Measurements from ENCODE around the gene LEMD3.

Gene LEMD3

GRCh38 chr12:65170209-65170881 is 962 bp downstream of the LEMD3 start:
- no peak for DNase-seq

DNA sequence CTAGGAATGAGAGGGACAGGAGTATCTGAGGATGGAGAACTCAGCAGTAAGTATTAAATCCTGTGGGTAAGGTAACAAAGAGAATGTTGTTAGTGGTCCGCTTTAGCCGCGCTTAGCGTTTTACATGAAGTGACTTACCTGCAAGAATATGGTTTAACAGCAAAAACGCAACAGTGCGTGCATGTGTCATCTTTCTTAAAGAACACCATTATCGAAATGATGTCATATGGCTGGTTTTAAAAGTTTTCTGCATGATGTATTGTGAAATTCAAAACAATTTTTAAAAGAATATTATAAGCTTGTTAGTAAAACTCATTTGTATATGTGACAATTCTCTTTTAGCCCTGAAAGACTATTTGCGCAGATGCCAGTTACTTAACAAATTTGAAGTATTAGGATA is 1.7 kb downstream of the LEMD3 start:
- no peak for DNase-seq

GRCh38 chr12:65171870-65172269 is 2.5 kb downstream of the LEMD3 start:
- DNase-seq = no peak

GRCh38 chr12:65175385-65175784 is 6.0 kb downstream of the LEMD3 start:
- DNase-seq = no peak

- no peak for DNase-seq
Measured at GRCh38 chr12:65182012-65182739, 12.8 kb downstream of the LEMD3 start.

DNA sequence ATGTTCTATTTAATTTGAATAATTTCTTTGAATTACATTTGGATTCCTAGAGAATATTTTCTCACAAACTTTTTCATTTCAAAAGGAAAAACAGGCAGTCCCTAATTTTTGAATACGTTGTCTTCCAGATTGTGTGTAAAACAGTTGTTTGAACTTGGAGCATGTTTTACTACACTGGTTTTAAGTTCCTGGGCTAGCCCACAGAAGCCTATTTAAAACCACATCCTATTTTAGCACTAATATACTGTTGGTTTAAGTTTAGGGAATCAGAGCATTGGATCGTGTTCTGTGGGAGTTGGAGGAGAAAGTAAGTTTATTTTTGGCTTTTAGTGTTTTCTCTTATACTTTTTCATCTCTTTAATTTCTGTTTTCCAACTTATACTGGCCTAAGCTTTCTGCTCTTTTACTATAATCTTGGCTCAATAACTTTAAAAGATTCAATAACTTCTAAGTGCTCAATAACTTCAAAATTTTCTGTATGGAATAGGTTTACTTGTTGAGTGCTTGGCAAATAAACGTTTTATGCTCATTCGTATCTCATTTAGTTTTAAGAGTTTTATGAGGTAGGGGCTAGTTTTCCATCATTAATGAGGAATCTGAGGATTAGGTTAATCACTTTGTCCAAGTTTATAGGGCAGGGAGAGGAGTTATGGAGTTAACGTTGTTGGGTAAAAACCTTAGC is 14.9 kb downstream of the LEMD3 start:
- no peak for DNase-seq

GRCh38 chr12:65184858-65185229 is 15.5 kb downstream of the LEMD3 start:
- no peak for DNase-seq

DNA sequence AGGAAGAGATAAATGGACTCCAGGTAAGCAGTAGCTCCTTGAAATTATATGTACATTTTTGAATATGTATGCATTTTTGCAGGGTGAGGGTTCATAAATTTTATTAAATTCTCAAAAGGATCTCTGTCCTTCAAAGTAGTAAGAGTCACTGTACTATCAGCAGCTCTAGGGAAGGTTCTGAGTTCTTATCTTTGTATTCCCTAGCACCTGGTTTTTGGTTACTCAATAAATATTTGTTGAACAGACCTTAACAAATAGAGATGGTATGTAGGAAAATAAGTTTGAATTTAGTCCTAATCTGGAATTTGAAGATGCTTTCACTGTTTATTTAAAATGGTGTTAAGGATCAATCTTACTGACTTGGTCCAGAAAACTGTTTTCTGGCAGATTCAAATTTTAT is 18.3 kb downstream of the LEMD3 start:
- no peak for DNase-seq

DNA sequence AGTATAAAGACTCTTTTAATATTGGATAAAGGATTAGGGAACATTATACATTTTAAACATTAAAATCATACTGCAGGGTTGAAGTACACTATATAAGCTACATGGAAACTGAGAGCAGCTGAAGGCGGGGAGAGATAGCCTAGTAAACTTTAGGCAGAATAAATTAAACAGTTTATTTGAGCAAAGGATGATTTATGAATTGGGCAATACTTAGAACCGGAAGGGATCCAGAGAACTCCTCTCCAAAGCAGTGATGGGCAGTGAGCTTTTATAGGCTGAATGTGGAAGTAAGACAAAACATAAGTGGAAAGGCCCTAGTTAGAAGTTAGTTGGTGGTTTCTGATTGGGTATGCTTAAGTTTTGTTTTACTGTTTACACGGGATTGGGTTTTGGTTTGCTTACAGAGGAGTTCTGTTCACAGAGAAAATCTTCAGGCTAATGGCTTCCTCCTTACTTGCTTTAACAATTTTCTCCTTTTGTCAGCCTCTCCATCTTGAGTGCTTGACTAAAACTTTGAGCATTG is 18.9 kb downstream of the LEMD3 start:
- no peak for DNase-seq

- DNase-seq = no peak
Measured at GRCh38 chr12:65189028-65189718, 19.8 kb downstream of the LEMD3 start.

DNA sequence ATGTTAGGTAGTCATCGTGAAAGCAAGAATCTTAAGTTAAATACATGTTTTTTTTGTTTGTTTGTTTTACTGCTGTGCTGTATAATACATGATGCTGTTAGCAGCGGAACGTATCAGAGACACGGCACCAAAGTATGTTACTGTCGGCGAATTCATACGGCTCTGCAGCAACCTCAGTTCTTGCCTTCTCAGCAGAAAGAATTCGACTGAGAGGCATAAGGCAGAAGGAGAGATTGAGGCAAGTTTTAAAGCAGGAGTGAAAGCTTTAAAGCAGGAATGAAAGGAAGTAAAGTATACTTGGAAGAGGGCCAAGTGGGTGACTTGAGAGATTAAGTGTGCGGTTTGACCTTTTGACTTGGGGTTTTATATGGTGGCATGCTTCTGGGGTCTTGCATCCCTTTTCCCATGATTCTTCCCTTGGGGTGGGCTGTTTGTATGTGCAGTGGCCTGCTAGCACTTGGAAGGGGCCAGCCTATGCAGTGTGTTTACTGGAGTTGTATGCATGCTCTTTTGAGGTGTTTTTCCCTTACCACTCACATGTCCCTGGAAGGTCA is 23.7 kb downstream of the LEMD3 start:
- no peak for DNase-seq

GRCh38 chr12:65194949-65195348 is 25.6 kb downstream of the LEMD3 start:
- no peak for DNase-seq

- DNase-seq = no peak
Measured at GRCh38 chr12:65195387-65196055, 26.1 kb downstream of the LEMD3 start.

DNA sequence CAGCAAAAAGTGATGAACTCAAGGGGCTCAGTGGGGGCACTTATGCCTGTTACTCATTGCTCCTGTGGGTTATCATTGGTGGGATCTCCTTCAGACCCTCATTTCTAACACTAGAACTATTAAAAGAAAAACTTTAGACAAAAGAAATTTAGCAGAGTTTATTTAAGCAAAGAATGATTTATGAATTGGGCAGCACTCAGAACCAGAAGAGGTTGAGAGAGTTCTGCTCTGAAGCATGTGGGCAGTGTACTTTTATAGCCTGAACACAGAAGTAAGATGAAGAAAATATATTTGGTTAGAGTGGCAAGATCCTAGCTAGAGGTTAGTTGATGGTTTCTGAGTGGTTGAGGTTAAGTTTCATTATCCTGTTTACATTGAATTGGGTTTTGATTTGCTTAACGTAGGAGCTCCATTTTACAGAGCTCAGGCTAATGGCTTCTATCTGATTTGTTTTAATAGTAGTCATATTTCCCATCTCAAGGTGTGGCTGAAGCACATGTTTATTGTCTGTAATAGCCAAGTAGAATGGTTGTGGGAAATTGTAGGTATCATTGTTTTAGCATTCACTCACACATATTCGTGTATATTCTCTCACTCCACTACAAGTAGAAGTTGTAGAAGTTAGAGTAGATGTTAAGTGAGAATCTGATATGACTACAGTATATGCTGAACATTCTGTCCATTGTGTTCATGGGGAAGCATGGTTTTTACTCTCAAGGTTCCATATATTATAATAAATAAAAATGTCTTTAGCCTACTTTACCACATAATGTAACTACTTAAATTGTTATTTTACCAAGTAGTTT is 27.6 kb downstream of the LEMD3 start:
- no peak for DNase-seq

DNA sequence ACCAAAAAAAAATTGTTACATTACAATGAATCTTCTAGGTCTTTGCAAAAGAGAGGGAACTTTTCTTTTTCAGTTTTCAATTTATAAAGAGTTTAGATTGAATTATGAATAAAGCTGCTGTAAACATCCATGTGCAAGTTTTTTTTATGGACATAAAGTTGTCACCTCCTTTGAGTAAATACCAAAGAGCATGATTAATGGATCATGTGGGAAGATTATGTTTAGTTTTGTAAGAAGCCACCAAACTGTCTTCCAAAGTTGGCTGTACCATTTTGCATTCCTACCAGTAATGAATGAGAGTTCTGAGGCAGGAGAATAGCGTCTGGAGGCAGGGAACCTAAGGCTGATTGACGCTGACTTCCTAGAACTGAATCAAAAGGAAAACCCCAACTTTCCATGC is 30.2 kb downstream of the LEMD3 start:
- DNase-seq = no peak

- DNase-seq = no peak
Measured at GRCh38 chr12:65200007-65200665, 30.8 kb downstream of the LEMD3 start.

- no peak for DNase-seq
Measured at GRCh38 chr12:65203376-65203775, 34.0 kb downstream of the LEMD3 start.

- DNase-seq = no peak
Measured at GRCh38 chr12:65204886-65205525, 35.6 kb downstream of the LEMD3 start.

DNA sequence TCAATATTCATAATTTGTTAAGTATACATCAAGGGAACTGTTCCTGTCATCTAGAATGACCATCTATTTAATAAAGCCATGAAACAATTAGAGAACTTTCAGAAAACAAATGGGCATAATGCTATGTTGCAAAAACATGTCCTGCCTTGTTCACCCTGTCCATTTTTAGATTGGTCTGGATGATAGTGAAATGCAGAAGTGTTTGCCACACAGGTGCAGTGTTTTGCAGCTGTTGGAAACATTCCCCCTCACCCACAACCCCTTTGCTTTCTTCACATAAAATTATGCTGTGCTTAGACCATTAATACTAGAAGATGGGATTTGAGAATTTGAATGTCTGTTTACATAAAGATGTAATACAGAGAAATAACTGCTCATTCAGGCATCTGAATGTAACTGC is 36.5 kb downstream of the LEMD3 start:
- no peak for DNase-seq

GRCh38 chr12:65208125-65208524 is 38.7 kb downstream of the LEMD3 start:
- no peak for DNase-seq
